Neural cell (in vitro differentiated cells): Measurements from ENCODE around the gene CD80.

Source experiments
- CTCF ChIP-seq: fragments of 450-650 bp; IDR thresholded peaks from 2 replicates; pipeline ENCODE4 v1.5.1; 2014; ENCODE audit warnings: antibody characterized with exemption, mild to moderate bottlenecking, moderate library complexity; ENCODE audit not compliant: poor library complexity, severe bottlenecking
- EP300 ChIP-seq: fragments of 450-650 bp; conservative IDR thresholded peaks from 2 replicates; pipeline ENCODE4 v1.6.1; 2014; ENCODE audit warnings: antibody characterized with exemption, mild to moderate bottlenecking, moderate library complexity; ENCODE audit not compliant: poor library complexity, severe bottlenecking
- POLR2AphosphoS5 ChIP-seq: IDR thresholded peaks from 2 replicates; pipeline ENCODE4 v1.6.1; 2012
- REST ChIP-seq: IDR thresholded peaks from 2 replicates; pipeline ENCODE4 v1.6.1; 2012; ENCODE audit warnings: borderline replicate concordance
- TAF1 ChIP-seq: IDR thresholded peaks from 2 replicates; pipeline ENCODE4 v1.6.1; 2012; ENCODE audit warnings: low read depth

DNA sequence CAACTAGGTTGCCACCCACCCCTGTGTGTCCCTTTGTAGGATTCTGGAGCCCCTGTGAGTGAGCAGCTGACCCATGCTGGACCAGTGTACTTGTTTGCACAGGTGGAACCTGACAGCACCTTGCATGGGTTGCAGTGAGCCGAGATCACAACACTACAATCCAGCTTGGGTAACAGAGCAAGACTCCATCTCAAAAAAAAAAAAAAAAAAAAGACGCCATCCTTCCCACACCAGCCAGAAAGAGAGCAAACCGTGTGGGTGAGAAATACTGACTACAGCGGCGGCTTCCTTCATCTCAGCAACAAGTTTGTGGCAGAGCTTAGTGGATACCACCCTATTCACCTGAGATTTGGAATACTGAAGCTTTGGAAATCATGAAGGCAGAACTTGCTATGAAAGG lies 746 bp upstream of the CD80 start:
- no peak for TF ChIP-seq EP300
- no peak for TF ChIP-seq REST
- no peak for TF ChIP-seq CTCF
- TF ChIP-seq TAF1, result no peak
- TF ChIP-seq POLR2AphosphoS5, result no peak
